NCI-H128 (cell line): ENCODE measurements around the gene SPOUT1.
"Not testable (repeated sequence)": the region's sequence is repeated elsewhere in the genome, so short reads cannot be mapped to it uniquely, and the experiment has no call there.

Experiments
- DNase-seq: peaks from one replicate; lab custom pipeline; 2025; ENCODE audit not compliant: unreplicated experiment; lab: John Stamatoyannopoulos, UW

SPOUT1 gene

GRCh38 chr9:128829477-128830251 lies at the start of gene SPOUT1:
TSS of gene SPOUT1 (minus strand) at chr9:128829794. CDS start at chr9:128829780, 14 bp downstream.
- peak; percentile 83 for DNase-seq

- no peak for DNase-seq
These were observed 48.3 kb upstream of the SPOUT1 start for GRCh38 chr9:128877852-128878251.

- DNase-seq, result not testable (repeated sequence)
These were observed 41.3 kb upstream of the SPOUT1 start for GRCh38 chr9:128870941-128871265.

- DNase-seq, result no peak
These were observed 40.7 kb upstream of the SPOUT1 start for GRCh38 chr9:128870128-128870940.

GRCh38 chr9:128863647-128864046 lies 34.1 kb upstream of the SPOUT1 start:
- DNase-seq, result no peak

GRCh38 chr9:128862401-128862851 lies 32.8 kb upstream of the SPOUT1 start:
- DNase-seq, result no peak

GRCh38 chr9:128861501-128861900 lies 31.9 kb upstream of the SPOUT1 start:
- DNase-seq, result no peak

GRCh38 chr9:128860937-128861336 lies 31.3 kb upstream of the SPOUT1 start:
- no peak for DNase-seq

GRCh38 chr9:128858476-128858875 lies 28.9 kb upstream of the SPOUT1 start:
- not testable (repeated sequence) for DNase-seq

- DNase-seq, result not testable (repeated sequence)
These were observed 24.9 kb upstream of the SPOUT1 start for GRCh38 chr9:128854454-128854853.

- not testable (repeated sequence) for DNase-seq
These were observed 23.1 kb upstream of the SPOUT1 start for GRCh38 chr9:128852646-128853045.

- not testable (repeated sequence) for DNase-seq
These were observed 22.4 kb upstream of the SPOUT1 start for GRCh38 chr9:128851779-128852600.

- not testable (repeated sequence) for DNase-seq
These were observed 21.4 kb upstream of the SPOUT1 start for GRCh38 chr9:128851024-128851423.

GRCh38 chr9:128847803-128848202 lies 18.2 kb upstream of the SPOUT1 start:
- no peak for DNase-seq

GRCh38 chr9:128846680-128847030 lies 17.1 kb upstream of the SPOUT1 start:
- no peak for DNase-seq

GRCh38 chr9:128845186-128845931 lies 15.8 kb upstream of the SPOUT1 start:
- no peak for DNase-seq

- DNase-seq, result not testable (repeated sequence)
These were observed 13.6 kb upstream of the SPOUT1 start for GRCh38 chr9:128843171-128843570.

GRCh38 chr9:128841694-128842492 lies 12.3 kb upstream of the SPOUT1 start:
- no peak for DNase-seq

GRCh38 chr9:128840524-128840923 lies 10.9 kb upstream of the SPOUT1 start:
- no peak for DNase-seq

GRCh38 chr9:128838338-128838737 lies 8.7 kb upstream of the SPOUT1 start:
- no peak for DNase-seq
